HepG2 (cell line): ENCODE data around the gene C11orf68. TPM values are rescaled to one million over a fixed set of nuclear protein-coding genes. Genes with fewer than 3 reads are reported as not detected.

Source experiments
- EHMT2 ChIP-seq: fragments of 200-600 bp; sonication (generic); IDR thresholded peaks from 2 replicates; pipeline ENCODE4 v1.7.0; 2017; ENCODE audit warnings: antibody characterized with exemption, low read depth, low read length, borderline replicate concordance
- ELF1 ChIP-seq: sonication (generic); formaldehyde crosslinking; IDR thresholded peaks from 2 replicates; pipeline ENCODE4 v1.4.0; 2020; ENCODE audit warnings: missing genetic modification reagents
- GABPB1 ChIP-seq: IDR thresholded peaks from 2 replicates; pipeline ENCODE4 v1.6.1; 2016; ENCODE audit warnings: mild to moderate bottlenecking, missing genetic modification reagents, moderate library complexity, missing compliant biosample characterization
- HDAC2 ChIP-seq: sonication (generic); formaldehyde crosslinking; IDR thresholded peaks from 2 replicates; pipeline ENCODE4 v1.4.0; 2020; ENCODE audit warnings: missing genetic modification reagents
- HNF4A ChIP-seq: sonication (generic); formaldehyde crosslinking; IDR thresholded peaks from 2 replicates; pipeline ENCODE4 v1.4.0; 2020; ENCODE audit warnings: missing genetic modification reagents
- IKZF1 ChIP-seq: fragments of 450-650 bp; IDR thresholded peaks from 2 replicates; pipeline ENCODE4 v1.7.1; 2016
- IKZF5 ChIP-seq: IDR thresholded peaks from 2 replicates; pipeline ENCODE4 v1.6.1; 2018; ENCODE audit warnings: missing genetic modification reagents, mild to moderate bottlenecking, missing compliant biosample characterization
- JUN ChIP-seq: sonication (generic); formaldehyde crosslinking; IDR thresholded peaks from 2 replicates; pipeline ENCODE4 v1.4.0; 2020; ENCODE audit warnings: mild to moderate bottlenecking, missing genetic modification reagents
- KLF6 ChIP-seq: IDR thresholded peaks from 2 replicates; pipeline ENCODE4 v1.8.0; 2016; ENCODE audit warnings: missing biosample characterization, missing genetic modification reagents
- NAIF1 ChIP-seq: sonication (generic); formaldehyde crosslinking; IDR thresholded peaks from 2 replicates; pipeline ENCODE4 v1.5.0; 2020; ENCODE audit warnings: mild to moderate bottlenecking, missing genetic modification reagents, borderline replicate concordance
- PATZ1 ChIP-seq: sonication (generic); formaldehyde crosslinking; IDR thresholded peaks from 2 replicates; pipeline ENCODE4 v1.4.0; 2020; ENCODE audit warnings: missing genetic modification reagents
- PAXIP1 ChIP-seq: sonication (generic); formaldehyde crosslinking; conservative IDR thresholded peaks from 2 replicates; pipeline ENCODE4 v1.4.0; 2020; ENCODE audit warnings: mild to moderate bottlenecking, missing genetic modification reagents, moderate library complexity
- PHF5A ChIP-seq: IDR thresholded peaks from one replicate; pipeline ENCODE4 v1.6.1; 2018; ENCODE audit warnings: low read depth, missing genetic modification reagents; ENCODE audit not compliant: unreplicated experiment
- RBM22 ChIP-seq: fragments of 200-400 bp; formaldehyde crosslinking; optimal IDR thresholded peaks from 2 replicates; pipeline ENCODE3; 2017; ENCODE audit warnings: mild to moderate bottlenecking, low read length, moderate library complexity
- TAF15 ChIP-seq: fragments of 200-400 bp; formaldehyde crosslinking; IDR thresholded peaks from one replicate; pipeline ENCODE4 v1.6.1; 2018; ENCODE audit warnings: mild to moderate bottlenecking, low read depth, low read length; ENCODE audit not compliant: poor library complexity, severe bottlenecking
- TEAD3 ChIP-seq: optimal IDR thresholded peaks from 2 replicates; pipeline ENCODE3; 2016; ENCODE audit warnings: borderline replicate concordance
- TFE3 ChIP-seq: IDR thresholded peaks from 2 replicates; pipeline ENCODE4 v1.6.1; 2016
- ZFX ChIP-seq: sonication (generic); formaldehyde crosslinking; IDR thresholded peaks from 2 replicates; pipeline ENCODE4 v1.4.0; 2020; ENCODE audit warnings: mild to moderate bottlenecking, low read depth, missing genetic modification reagents, moderate library complexity
- ZNF225 ChIP-seq: sonication (generic); formaldehyde crosslinking; IDR thresholded peaks from 2 replicates; pipeline ENCODE4 v1.4.0; 2020; ENCODE audit warnings: mild to moderate bottlenecking, missing genetic modification reagents
- ZNF775 ChIP-seq: sonication (generic); formaldehyde crosslinking; IDR thresholded peaks from 2 replicates; pipeline ENCODE4 v1.4.0; 2020; ENCODE audit warnings: missing genetic modification reagents, mild to moderate bottlenecking, moderate library complexity, borderline replicate concordance
- ZNF776 ChIP-seq: sonication (generic); formaldehyde crosslinking; IDR thresholded peaks from 2 replicates; pipeline ENCODE4 v1.4.0; 2020; ENCODE audit warnings: mild to moderate bottlenecking, missing genetic modification reagents
- ZNF878 ChIP-seq: sonication (generic); formaldehyde crosslinking; IDR thresholded peaks from 2 replicates; pipeline ENCODE4 v1.8.1; 2023; ENCODE audit warnings: mild to moderate bottlenecking, missing genetic modification reagents, moderate library complexity
- polyA plus RNA-seq, 8 experiments: library from polyadenylated mRNA; depleted of rRNA in 3 of 8; stranded (reverse) in 7 of 8; unstranded in 1 of 8; fragments of >200 nt; fragmentation: Illumina TruSeq in 4 of 8; extraction: Trizol in 4 of 8; gene quantifications; 2 replicates each; pipeline versions ENCODE4 v1.2.1 to v1.2.3, GENCODE V29; 2011 to 2016; ENCODE audit warnings: low read depth in 4 of 8, missing spikeins in 1 of 8, mixed read lengths in 1 of 8; ENCODE audit not compliant: insufficient read depth in 1 of 8
- total RNA-seq, 5 experiments: library from RNA; depleted of rRNA; stranded (reverse); fragments of >200 nt; fragmentation: Illumina TruSeq; extraction: Trizol; gene quantifications; 2 replicates each; pipeline ENCODE4 v1.2.3, GENCODE V29; 2016; ENCODE audit warnings: low read depth in 1 of 5

C11orf68 gene
- total and polyA plus RNA-seq, 2 of the 13 experiments (the other 11 are each of a cell fraction or from before 2014, with no cell fraction given) = 8.4 to 28.3 TPM

- TF ChIP-seq ZNF878 (CRISPR knock-in tag) (no peak), ZNF775 (no peak), TAF15 (no peak), PHF5A (CRISPR knock-in tag) (no peak), JUN (CRISPR knock-in tag) (no peak), RBM22 (no peak), ZNF225 (CRISPR knock-in tag) (no peak), NAIF1 (no peak), KLF6 (no peak), PAXIP1 (CRISPR knock-in tag) (peak; percentile 57; the same call in 1 of the 2 replicates), GABPB1 (0 out of 2 replicates have a peak, but pooled peaks have one; percentile 11), HDAC2 (CRISPR knock-in tag) (no peak), ZNF776 (CRISPR knock-in tag) (no peak), EHMT2 (no peak), PATZ1 (CRISPR knock-in tag) (no peak), TFE3 (CRISPR knock-in tag) (no peak), ZFX (CRISPR knock-in tag) (peak; percentile 59; the same call in 1 of the 2 replicates), IKZF1 (no peak), HNF4A (CRISPR knock-in tag) (peak; percentile 36; the same call in 1 of the 2 replicates), IKZF5 (CRISPR knock-in tag) (no peak), TEAD3 (CRISPR knock-in tag) (peak; percentile 17), ELF1 (peak; percentile 18; the same call in 1 of the 2 replicates)
These were observed 25.9 kb upstream of the C11orf68 start (continued) for GRCh38 chr11:65944767-65945166.
